Stimulated activated CD4-positive, alpha-beta T cell treated with anti-CD3 and anti-CD28 coated beads, Interleukin-1b, Interleukin-23, amount 100 ng/mL, for 4 hours (primary cell): ENCODE measurements around the gene SLC19A1.

Experiments
- DNase-seq, 2 donors: peaks; one replicate each; pipeline ENCODE4 v3.0.0-alpha.2; 2020; ENCODE audit warnings: low read depth in 2 of 2

The SLC19A1 gene

GRCh38 chr21:45478816-45479669 is 63.2 kb downstream of the SLC19A1 start:
- DNase-seq: no peak

GRCh38 chr21:45478115-45478801 is 64.0 kb downstream of the SLC19A1 start:
- peak; percentile 69 to 75 for DNase-seq

GRCh38 chr21:45477176-45478114 is 64.8 kb downstream of the SLC19A1 start:
- no peak for DNase-seq

GRCh38 chr21:45476582-45476981 is 65.7 kb downstream of the SLC19A1 start:
- DNase-seq: no peak

- no peak for DNase-seq
Measured at GRCh38 chr21:45475797-45476570, 66.3 kb downstream of the SLC19A1 start.

GRCh38 chr21:45475004-45475685 is 67.1 kb downstream of the SLC19A1 start:
- no peak for DNase-seq

- DNase-seq: no peak
Measured at GRCh38 chr21:45474323-45474950, 67.8 kb downstream of the SLC19A1 start.

- DNase-seq: no peak
Measured at GRCh38 chr21:45473496-45474322, 68.5 kb downstream of the SLC19A1 start.

- DNase-seq: no peak
Measured at GRCh38 chr21:45472445-45473365, 69.5 kb downstream of the SLC19A1 start.

- no peak for DNase-seq
Measured at GRCh38 chr21:45471525-45472221, 70.6 kb downstream of the SLC19A1 start.

GRCh38 chr21:45470773-45471524 is 71.3 kb downstream of the SLC19A1 start:
- DNase-seq: peak; percentile 39 to 42

GRCh38 chr21:45470087-45470515 is 72.1 kb downstream of the SLC19A1 start:
- no peak for DNase-seq

- no peak for DNase-seq
Measured at GRCh38 chr21:45469273-45470086, 72.8 kb downstream of the SLC19A1 start.

- no peak for DNase-seq
Measured at GRCh38 chr21:45468971-45469272, 73.3 kb downstream of the SLC19A1 start.

GRCh38 chr21:45468051-45468970 is 73.9 kb downstream of the SLC19A1 start:
- no peak for DNase-seq
